Prostate gland (tissue), 2 donors: ENCODE measurements around the gene GPR137C. TPM values are rescaled to one million over a fixed set of nuclear protein-coding genes. Genes with fewer than 3 reads are reported as not detected.

Experiments used
- DNase-seq: peaks from one replicate; pipeline ENCODE4 v3.0.0-alpha.2; 2019; ENCODE audit warnings: low spot score
- H3K27ac ChIP-seq, 2 donors: fragments of 200-600 bp; sonication (generic); 2 replicates each; pipeline ENCODE4 v1.5.1; 2017 to 2019
- H3K27me3 ChIP-seq: fragments of 200-600 bp; sonication (generic); replicated peaks from 2 replicates; pipeline ENCODE4 v1.5.1; 2019; ENCODE audit not compliant: insufficient read depth
- H3K36me3 ChIP-seq, 2 donors: fragments of 200-600 bp; sonication (generic); 1 replicate in 1 of 2; 2 replicates in 1 of 2; pipeline versions ENCODE4 v1.5.1 to v1.8.1; 2017 to 2019
- H3K4me1 ChIP-seq: fragments of 200-600 bp; sonication (generic); replicated peaks from 2 replicates; pipeline ENCODE4 v1.5.1; 2019
- H3K4me3 ChIP-seq, 2 donors: fragments of 200-600 bp; sonication (generic); 2 replicates each; pipeline ENCODE4 v1.5.1; 2017 to 2019
- H3K9me3 ChIP-seq: fragments of 200-600 bp; sonication (generic); 2 replicates; pipeline ENCODE4 v1.5.1; 2017
- CTCF ChIP-seq, 4 experiments: fragments of 200-600 bp in 2 of 4; fragments of 450-650 bp in 2 of 4; sonication (generic) in 2 of 4; IDR thresholded peaks; 1 replicate in 3 of 4; 2 replicates in 1 of 4; pipeline ENCODE4 v1.5.1; 2016 to 2019; ENCODE audit warnings: antibody characterized with exemption in 4 of 4, mild to moderate bottlenecking in 2 of 4, moderate library complexity in 2 of 4
- POLR2A ChIP-seq: fragments of 450-650 bp; IDR thresholded peaks from one replicate; pipeline ENCODE4 v1.6.1; 2016; ENCODE audit warnings: antibody characterized with exemption, mild to moderate bottlenecking
- POLR2AphosphoS5 ChIP-seq: sonication (generic); formaldehyde crosslinking; IDR thresholded peaks from one replicate; pipeline ENCODE4 v1.6.1; 2017; ENCODE audit warnings: antibody characterized with exemption
- WGBS: methylation state at CpG from one replicate; pipeline ENCODE4 v1.1.5; 2018; 5-methylcytosine and 5-hydroxymethylcytosine counted together
- intact Hi-C: fragments of 100-400 bp; cut with DNase I; formaldehyde crosslinking; loops from one replicate; pipeline ENCODE4 v1.14.2; 2022
- total RNA-seq, 2 donors: library from RNA; depleted of rRNA; stranded (reverse); fragments of >200 nt; gene quantifications; one replicate each; pipeline ENCODE4 v1.1.0, GENCODE V29; 2016

GPR137C gene
- total RNA-seq, 2 donors from 2014 or later, result 0.09 to 5.3 TPM

- peak; percentile 38 for DNase-seq
- WGBS, result 32% methylated on average over 7 of the region's 7 CpGs
- intact Hi-C loops, result no loop called here
- H3K9me3 ChIP-seq, result no peaks in the 10 kb centered on the region
- H3K4me3 ChIP-seq, result peak overlapping the region in 1 of 2 donors; percentile 18
- H3K27ac ChIP-seq, result peak overlapping the region; percentile 78 to 96
- no peaks in the 10 kb centered on the region for H3K27me3 ChIP-seq
- H3K4me1 ChIP-seq, result peaks cover 6% of the 10 kb centered on the region
- no peaks in the 10 kb centered on the region for H3K36me3 ChIP-seq
- TF ChIP-seq CTCF (IDR thresholded peaks at IDR 0.05) (no peak), POLR2AphosphoS5 (peak; percentile 92), POLR2A (no peak)
Measured at GRCh38 chr14:52545584-52546317, 6.9 kb upstream of the GPR137C start.

- H3K4me3 ChIP-seq, result no peak overlapping the region
- H3K4me1 ChIP-seq, result peaks cover 6% of the 10 kb centered on the region
- peak overlapping the region; percentile 78 to 96 for H3K27ac ChIP-seq
- no peaks in the 10 kb centered on the region for H3K9me3 ChIP-seq
- intact Hi-C loops, result no loop called here
- WGBS, result 79% methylated on average over 4 of the region's 4 CpGs
- H3K27me3 ChIP-seq, result no peaks in the 10 kb centered on the region
- no peaks in the 10 kb centered on the region for H3K36me3 ChIP-seq
- TF ChIP-seq CTCF (IDR thresholded peaks at IDR 0.05) (no peak), POLR2AphosphoS5 (no peak), POLR2A (no peak)
- no peak for DNase-seq
Measured at GRCh38 chr14:52546318-52546670, 6.3 kb upstream of the GPR137C start.

- no peak for TF ChIP-seq POLR2AphosphoS5
- TF ChIP-seq CTCF (IDR thresholded peaks at IDR 0.05), result no peak
- no peak for TF ChIP-seq POLR2A
- DNase-seq, result no peak
- Histone ChIP-seq H3K4me3 (no peak overlapping the region), H3K4me1 (peaks cover 6% of the 10 kb centered on the region), H3K36me3 (no peaks in the 10 kb centered on the region), H3K9me3 (no peaks in the 10 kb centered on the region), H3K27me3 (no peaks in the 10 kb centered on the region), H3K27ac (peak overlapping the region; percentile 78 to 96)
- intact Hi-C loops, result no loop called here
- 57% methylated on average over 2 of the region's 2 CpGs for WGBS
Measured at GRCh38 chr14:52547027-52547426, 5.6 kb upstream of the GPR137C start.

GRCh38 chr14:52547526-52547925, 5.1 kb upstream of the GPR137C start:
- intact Hi-C loops, result no loop called here
- TF ChIP-seq POLR2AphosphoS5 (no peak), POLR2A (no peak), CTCF (IDR thresholded peaks at IDR 0.05) (no peak)
- no peak for DNase-seq
- 88% methylated on average over 3 of the region's 3 CpGs for WGBS
- no peaks in the 10 kb centered on the region for H3K36me3 ChIP-seq
- H3K27ac ChIP-seq, result peak overlapping the region; percentile 78 to 96
- no peaks in the 10 kb centered on the region for H3K9me3 ChIP-seq
- peaks cover 6% of the 10 kb centered on the region for H3K4me1 ChIP-seq
- H3K27me3 ChIP-seq, result no peaks in the 10 kb centered on the region
- H3K4me3 ChIP-seq, result no peak overlapping the region

- intact Hi-C loops, result loop anchor here (5.0 to 10.0 kb wide), 3 partner anchors 144 to 402 kb away; partner anchors contain the start of genes ERO1A, FERMT2 and PTGER2
- Histone ChIP-seq H3K27ac (peak overlapping the region; percentile 95 to 96), H3K4me1 (peaks cover 6% of the 10 kb centered on the region), H3K4me3 (peak overlapping the region; percentile 61 to 80), H3K9me3 (no peaks in the 10 kb centered on the region), H3K27me3 (no peaks in the 10 kb centered on the region), H3K36me3 (no peaks in the 10 kb centered on the region)
- DNase-seq, result no peak
- WGBS, result 86% methylated on average over 3 of the region's 3 CpGs
- no peak for TF ChIP-seq POLR2A
- no peak for TF ChIP-seq POLR2AphosphoS5
- TF ChIP-seq CTCF (IDR thresholded peaks at IDR 0.05), result no peak
Measured at GRCh38 chr14:52550661-52551060, 2.0 kb upstream of the GPR137C start.
